ENCODE measurements around the gene PLEKHA7. TPM values are rescaled to one million over a fixed set of nuclear protein-coding genes. Genes with fewer than 3 reads are reported as not detected.

Gene PLEKHA7
- total and polyA plus RNA-seq, 2 of the 4 experiments (the other 2 are of a cell fraction) = 0.12 TPM; not detected in 1

DNA sequence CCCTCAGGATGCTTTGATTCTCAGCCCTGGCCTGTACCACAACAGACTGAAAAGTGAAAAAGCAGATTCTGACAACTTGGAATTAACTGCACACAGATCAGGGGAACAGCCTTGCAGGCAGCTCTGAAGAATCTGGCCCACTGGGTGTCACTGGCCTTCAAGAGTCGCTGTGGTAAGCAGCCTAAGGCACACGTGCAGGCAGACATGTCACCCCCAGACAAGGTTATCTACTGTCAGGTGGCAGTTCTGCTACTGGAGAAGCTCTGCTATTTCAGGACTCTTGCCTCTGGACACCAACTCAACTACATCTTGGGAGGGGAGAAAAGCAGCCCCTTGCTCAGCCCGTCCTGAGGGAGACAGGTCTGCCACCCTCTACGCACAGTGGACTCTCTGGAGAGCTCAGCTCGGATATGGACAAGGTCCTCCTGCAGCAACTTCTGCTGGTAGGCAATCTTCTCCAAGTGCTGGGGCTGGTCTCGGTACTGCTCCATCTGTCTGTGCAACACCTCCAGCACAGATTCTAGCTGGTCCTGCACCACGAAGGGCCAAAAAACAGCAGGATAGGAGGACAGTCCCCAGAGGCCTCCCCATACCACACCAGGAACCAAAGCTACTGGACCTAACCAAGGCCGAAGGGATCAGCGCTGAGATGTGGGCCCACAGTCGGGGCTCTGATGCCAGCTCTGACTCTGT lies 212.8 kb downstream of the PLEKHA7 start (continued):
- TF ChIP-seq, protein P1, sequence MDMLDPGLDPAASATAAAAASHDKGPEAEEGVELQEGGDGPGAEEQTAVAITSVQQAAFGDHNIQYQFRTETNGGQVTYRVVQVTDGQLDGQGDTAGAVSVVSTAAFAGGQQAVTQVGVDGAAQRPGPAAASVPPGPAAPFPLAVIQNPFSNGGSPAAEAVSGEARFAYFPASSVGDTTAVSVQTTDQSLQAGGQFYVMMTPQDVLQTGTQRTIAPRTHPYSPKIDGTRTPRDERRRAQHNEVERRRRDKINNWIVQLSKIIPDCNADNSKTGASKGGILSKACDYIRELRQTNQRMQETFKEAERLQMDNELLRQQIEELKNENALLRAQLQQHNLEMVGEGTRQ (IDR thresholded peaks at IDR 0.05; ENCODE audit: low read depth, low read length) = no peak
- TF ChIP-seq CHD1 (IDR thresholded peaks at IDR 0.05; ENCODE audit: low read depth, low read length) = no peak
- TF ChIP-seq SMC3 (IDR thresholded peaks at IDR 0.05; ENCODE audit: low read depth, low read length) = no peak
- TF ChIP-seq NFE2L2 (IDR thresholded peaks at IDR 0.05; ENCODE audit: low read depth, low read length) = no peak
- TF ChIP-seq, protein P2, sequence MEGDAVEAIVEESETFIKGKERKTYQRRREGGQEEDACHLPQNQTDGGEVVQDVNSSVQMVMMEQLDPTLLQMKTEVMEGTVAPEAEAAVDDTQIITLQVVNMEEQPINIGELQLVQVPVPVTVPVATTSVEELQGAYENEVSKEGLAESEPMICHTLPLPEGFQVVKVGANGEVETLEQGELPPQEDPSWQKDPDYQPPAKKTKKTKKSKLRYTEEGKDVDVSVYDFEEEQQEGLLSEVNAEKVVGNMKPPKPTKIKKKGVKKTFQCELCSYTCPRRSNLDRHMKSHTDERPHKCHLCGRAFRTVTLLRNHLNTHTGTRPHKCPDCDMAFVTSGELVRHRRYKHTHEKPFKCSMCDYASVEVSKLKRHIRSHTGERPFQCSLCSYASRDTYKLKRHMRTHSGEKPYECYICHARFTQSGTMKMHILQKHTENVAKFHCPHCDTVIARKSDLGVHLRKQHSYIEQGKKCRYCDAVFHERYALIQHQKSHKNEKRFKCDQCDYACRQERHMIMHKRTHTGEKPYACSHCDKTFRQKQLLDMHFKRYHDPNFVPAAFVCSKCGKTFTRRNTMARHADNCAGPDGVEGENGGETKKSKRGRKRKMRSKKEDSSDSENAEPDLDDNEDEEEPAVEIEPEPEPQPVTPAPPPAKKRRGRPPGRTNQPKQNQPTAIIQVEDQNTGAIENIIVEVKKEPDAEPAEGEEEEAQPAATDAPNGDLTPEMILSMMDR (conservative IDR thresholded peaks at IDR 0.05; ENCODE audit: low read depth, low read length) = no peak
